H9 (cell line): ENCODE measurements around the gene USP5. TPM values are rescaled to one million over a fixed set of nuclear protein-coding genes. Genes with fewer than 3 reads are reported as not detected.

Experiments used
- DNase-seq: peaks from one replicate; pipeline ENCODE4 v3.0.0-alpha.2; 2017
- H2AFZ ChIP-seq: one replicate; pipeline ENCODE4 v1.6.1; 2013; ENCODE audit warnings: mild to moderate bottlenecking, low read length, control low read depth, moderate library complexity
- H2AK5ac ChIP-seq: 2 replicates; pipeline ENCODE4 v1.6.1; 2013; ENCODE audit warnings: low read length, control low read depth, mixed read lengths; ENCODE audit not compliant: insufficient read length
- H2BK120ac ChIP-seq: one replicate; pipeline ENCODE4 v1.6.1; 2013; ENCODE audit warnings: low read depth, mild to moderate bottlenecking, low read length, control low read depth, inconsistent platforms; ENCODE audit not compliant: poor library complexity, severe bottlenecking
- H2BK12ac ChIP-seq: 2 replicates; pipeline ENCODE4 v1.6.1; 2013; ENCODE audit warnings: low read length, control low read depth, mixed read lengths, low read depth; ENCODE audit not compliant: insufficient read length
- H2BK15ac ChIP-seq: 2 replicates; pipeline ENCODE4 v1.6.1; 2013; ENCODE audit warnings: low read depth, low read length, control low read depth
- H2BK20ac ChIP-seq: one replicate; pipeline ENCODE4 v1.6.1; 2013; ENCODE audit warnings: low read depth, mild to moderate bottlenecking, low read length, control low read depth, inconsistent platforms; ENCODE audit not compliant: poor library complexity, severe bottlenecking
- H2BK5ac ChIP-seq: 2 replicates; pipeline ENCODE4 v1.6.1; 2013; ENCODE audit warnings: low read length, control low read depth, mixed read lengths; ENCODE audit not compliant: insufficient read length
- H3K14ac ChIP-seq: 2 replicates; pipeline ENCODE4 v1.6.1; 2013; ENCODE audit warnings: low read length, control low read depth; ENCODE audit not compliant: insufficient read depth
- H3K18ac ChIP-seq: 2 replicates; pipeline ENCODE4 v1.6.1; 2013; ENCODE audit warnings: low read depth, mild to moderate bottlenecking, mixed read lengths, low read length, control low read depth; ENCODE audit not compliant: insufficient read length
- H3K23ac ChIP-seq: 2 replicates; pipeline ENCODE4 v1.6.1; 2013; ENCODE audit warnings: low read length, control low read depth, mixed read lengths, low read depth; ENCODE audit not compliant: insufficient read length
- H3K23me2 ChIP-seq: 2 replicates; pipeline ENCODE4 v1.6.1; 2013; ENCODE audit warnings: low read depth, mild to moderate bottlenecking, mixed read lengths, low read length, control low read depth; ENCODE audit not compliant: insufficient read length, poor library complexity, severe bottlenecking
- H3K27ac ChIP-seq: 2 replicates; pipeline ENCODE4 v1.5.1; 2013; ENCODE audit warnings: low read length, control low read depth, mixed read lengths, low read depth; ENCODE audit not compliant: insufficient read length
- H3K27me3 ChIP-seq: 2 replicates; pipeline ENCODE4 v1.6.1; 2013; ENCODE audit warnings: low read length, control low read depth, inconsistent platforms; ENCODE audit not compliant: insufficient read depth
- H3K4ac ChIP-seq: 2 replicates; pipeline ENCODE4 v1.6.1; 2013; ENCODE audit warnings: low read depth, mild to moderate bottlenecking, control low read depth, inconsistent platforms, low read length, moderate library complexity
- H3K4me1 ChIP-seq: 2 replicates; pipeline ENCODE4 v1.6.1; 2013; ENCODE audit warnings: low read length, control low read depth, inconsistent platforms; ENCODE audit not compliant: insufficient read depth
- H3K4me2 ChIP-seq: 2 replicates; pipeline ENCODE4 v1.6.1; 2013; ENCODE audit warnings: low read length, control low read depth, mixed read lengths; ENCODE audit not compliant: insufficient read length, insufficient read depth
- H3K56ac ChIP-seq: 2 replicates; pipeline ENCODE4 v1.6.1; 2013; ENCODE audit warnings: low read depth, mild to moderate bottlenecking, mixed read lengths, low read length, control low read depth; ENCODE audit not compliant: insufficient read length
- H3K79me1 ChIP-seq: 2 replicates; pipeline ENCODE4 v1.6.1; 2013; ENCODE audit warnings: low read depth, mild to moderate bottlenecking, moderate library complexity, low read length, control low read depth, inconsistent platforms; ENCODE audit not compliant: insufficient read depth, poor library complexity, severe bottlenecking
- H3K79me2 ChIP-seq: 2 replicates; pipeline ENCODE4 v1.6.1; 2013; ENCODE audit warnings: low read length, control low read depth, inconsistent platforms; ENCODE audit not compliant: insufficient read depth
- H3K9ac ChIP-seq: 2 replicates; pipeline ENCODE4 v1.6.1; 2013; ENCODE audit warnings: low read length, control low read depth, mixed read lengths; ENCODE audit not compliant: insufficient read length; ENCODE audit errors: extremely low read depth
- H3K9me3 ChIP-seq: one replicate; pipeline ENCODE4 v1.6.1; 2013; ENCODE audit warnings: low read depth, low read length, inconsistent platforms; ENCODE audit not compliant: control insufficient read depth
- H3T11ph ChIP-seq: one replicate; pipeline ENCODE4 v1.6.1; 2013; ENCODE audit warnings: mild to moderate bottlenecking, low read length, control low read depth, inconsistent platforms
- H4K20me1 ChIP-seq: one replicate; pipeline ENCODE4 v1.6.1; 2013; ENCODE audit not compliant: control insufficient read depth, insufficient read length, insufficient read depth
- H4K5ac ChIP-seq: 2 replicates; pipeline ENCODE4 v1.6.1; 2013; ENCODE audit warnings: low read depth, mild to moderate bottlenecking, mixed read lengths, low read length, control low read depth; ENCODE audit not compliant: insufficient read length
- H4K8ac ChIP-seq: replicated peaks from 2 replicates; pipeline ENCODE4 v1.6.1; 2013; ENCODE audit warnings: low read length, control low read depth, mixed read lengths, low read depth; ENCODE audit not compliant: insufficient read length
- H4K91ac ChIP-seq: 2 replicates; pipeline ENCODE4 v1.6.1; 2013; ENCODE audit warnings: low read depth, mild to moderate bottlenecking, moderate library complexity, mixed read lengths, low read length, control low read depth; ENCODE audit not compliant: insufficient read length
- H3K27ac Mint-ChIP-seq, 3 experiments: 2 replicates in 2 of 3; 3 replicates in 1 of 3; pipeline ENCODE4 v1.8.0; 2020 to 2021; ENCODE audit warnings: mixed read lengths in 3 of 3, mild to moderate bottlenecking in 1 of 3, moderate library complexity in 1 of 3
- H3K27me3 Mint-ChIP-seq: 2 replicates; pipeline ENCODE4 v1.8.0; 2021; ENCODE audit warnings: low read depth, mild to moderate bottlenecking, moderate library complexity, mixed read lengths
- H3K36me3 Mint-ChIP-seq, 3 experiments: 2 replicates in 2 of 3; 3 replicates in 1 of 3; pipeline ENCODE4 v1.8.0; 2020 to 2021; ENCODE audit warnings: low read depth in 3 of 3, mixed read lengths in 3 of 3; ENCODE audit not compliant: insufficient read depth in 1 of 3
- H3K4me1 Mint-ChIP-seq, 2 experiments: 2 replicates each; pipeline ENCODE4 v1.8.0; 2020; ENCODE audit warnings: mixed read lengths in 2 of 2
- H3K4me3 Mint-ChIP-seq, 2 experiments: 2 replicates in 1 of 2; 3 replicates in 1 of 2; pipeline ENCODE4 v1.8.0; 2020 to 2021; ENCODE audit warnings: mild to moderate bottlenecking in 2 of 2, mixed read lengths in 2 of 2, moderate library complexity in 1 of 2
- H3K9me3 Mint-ChIP-seq, 2 experiments: 2 replicates in 1 of 2; 3 replicates in 1 of 2; pipeline ENCODE4 v1.8.0; 2020; ENCODE audit warnings: mild to moderate bottlenecking in 2 of 2, mixed read lengths in 2 of 2, moderate library complexity in 1 of 2
- WGBS: extraction: QIAGEN DNeasy Blood & Tissue Kit; methylation state at CpG from one replicate; pipeline ENCODE4 v1.1.7; 2013; ENCODE audit warnings: missing lambda C conversion rate, low lambda C conversion rate, mixed read lengths; ENCODE audit not compliant: insufficient read length; ENCODE audit errors: extremely low coverage; 5-methylcytosine and 5-hydroxymethylcytosine counted together
- total RNA-seq: library from RNA; stranded (reverse); gene quantifications from 2 replicates; pipeline ENCODE4 v1.2.1, GENCODE V29; 2021
- TF ChIP-seq, protein P1 (sequence below): fragments of 200-600 bp; sonication (generic); conservative IDR thresholded peaks from 3 replicates; pipeline ENCODE4 v1.8.0; 2021; ENCODE audit warnings: antibody characterized with exemption, mild to moderate bottlenecking

The USP5 gene
- total RNA-seq, 1 experiment from 2014 or later, result 143 TPM

DNA sequence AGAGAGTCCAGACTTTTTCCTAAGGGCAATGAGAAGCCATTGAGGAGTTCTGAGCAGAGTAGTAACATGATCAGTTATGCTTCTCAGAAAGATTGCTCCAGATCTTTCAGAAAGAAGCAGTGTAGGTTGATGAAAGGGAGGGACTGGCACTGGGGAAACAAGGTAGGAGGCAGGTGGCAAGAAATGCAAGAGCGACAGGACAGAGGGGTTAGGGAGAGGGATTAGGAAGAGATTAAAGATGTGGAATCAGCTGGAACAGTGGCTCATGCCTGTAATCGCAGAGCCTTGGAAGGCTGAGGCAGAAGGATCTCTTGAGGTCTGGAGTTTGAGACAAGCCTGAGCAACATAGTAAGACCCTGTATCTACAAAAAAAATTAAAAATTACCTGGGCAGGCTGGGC, 4.3 kb upstream of the USP5 start:
- no peak overlapping the region for H2BK15ac ChIP-seq
- no peaks in the 10 kb centered on the region for H3K79me2 ChIP-seq
- H3K23me2 ChIP-seq, result peaks cover 12% of the 10 kb centered on the region
- H3K4me1 Mint-ChIP-seq, result peaks cover 10 to 13% of the 10 kb centered on the region in 2 experiments
- no peak overlapping the region for H2BK20ac ChIP-seq
- H3K27me3 ChIP-seq, result no peaks in the 10 kb centered on the region
- no peak overlapping the region for H3K27ac ChIP-seq
- peaks cover 33 to 76% (median 70%) of the 10 kb centered on the region in 3 experiments for H3K36me3 Mint-ChIP-seq
- no peak overlapping the region for H4K91ac ChIP-seq
- H3K14ac ChIP-seq, result no peak overlapping the region
- no peak overlapping the region for H3K23ac ChIP-seq
- no peak for DNase-seq
- H3K79me1 ChIP-seq, result no peaks in the 10 kb centered on the region
- no peaks in the 10 kb centered on the region; a peak in 1 of 5 replicates for H3K9me3 Mint-ChIP-seq
- H3K56ac ChIP-seq, result no peak overlapping the region
- H2AFZ ChIP-seq, result no peak overlapping the region
- H3K9ac ChIP-seq, result no peak overlapping the region
- peak overlapping the region in 2 of 3 experiments; percentile 38 to 76; a peak in 3 of 7 replicates for H3K27ac Mint-ChIP-seq
- no peaks in the 10 kb centered on the region for H3K27me3 Mint-ChIP-seq
- no peak overlapping the region for H2BK5ac ChIP-seq
- no peak overlapping the region for H3K4ac ChIP-seq
- H2BK120ac ChIP-seq, result no peak overlapping the region
- no peak overlapping the region for H2AK5ac ChIP-seq
- no peaks in the 10 kb centered on the region for H3K9me3 ChIP-seq
- H3K4me3 Mint-ChIP-seq, result no peak overlapping the region
- no peak overlapping the region for H2BK12ac ChIP-seq
- no peak overlapping the region for H3T11ph ChIP-seq
- no CpG with 5 or more reads among the region's 2 CpGs for WGBS
- no peaks in the 10 kb centered on the region for H3K4me1 ChIP-seq
- H4K8ac ChIP-seq, result no peak overlapping the region
- no peak overlapping the region for H3K4me2 ChIP-seq
- no peak overlapping the region for H3K18ac ChIP-seq
- no peak overlapping the region for H4K5ac ChIP-seq
- H4K20me1 ChIP-seq, result peaks cover 2% of the 10 kb centered on the region
- TF ChIP-seq, protein P1, sequence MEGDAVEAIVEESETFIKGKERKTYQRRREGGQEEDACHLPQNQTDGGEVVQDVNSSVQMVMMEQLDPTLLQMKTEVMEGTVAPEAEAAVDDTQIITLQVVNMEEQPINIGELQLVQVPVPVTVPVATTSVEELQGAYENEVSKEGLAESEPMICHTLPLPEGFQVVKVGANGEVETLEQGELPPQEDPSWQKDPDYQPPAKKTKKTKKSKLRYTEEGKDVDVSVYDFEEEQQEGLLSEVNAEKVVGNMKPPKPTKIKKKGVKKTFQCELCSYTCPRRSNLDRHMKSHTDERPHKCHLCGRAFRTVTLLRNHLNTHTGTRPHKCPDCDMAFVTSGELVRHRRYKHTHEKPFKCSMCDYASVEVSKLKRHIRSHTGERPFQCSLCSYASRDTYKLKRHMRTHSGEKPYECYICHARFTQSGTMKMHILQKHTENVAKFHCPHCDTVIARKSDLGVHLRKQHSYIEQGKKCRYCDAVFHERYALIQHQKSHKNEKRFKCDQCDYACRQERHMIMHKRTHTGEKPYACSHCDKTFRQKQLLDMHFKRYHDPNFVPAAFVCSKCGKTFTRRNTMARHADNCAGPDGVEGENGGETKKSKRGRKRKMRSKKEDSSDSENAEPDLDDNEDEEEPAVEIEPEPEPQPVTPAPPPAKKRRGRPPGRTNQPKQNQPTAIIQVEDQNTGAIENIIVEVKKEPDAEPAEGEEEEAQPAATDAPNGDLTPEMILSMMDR, result no peak
